Measurements from ENCODE around the gene PNPO.

The PNPO gene

GRCh38 chr17:47966079-47966519, 24.7 kb downstream of the PNPO start:
- Histone ChIP-seq H3K27ac (no peak overlapping the region), H3K4me1 (peaks cover 0 to 6% (median 4%) of the 10 kb centered on the region in 4 donors), H3K4me3 (no peak overlapping the region), H3K27me3 (no peaks in the 10 kb centered on the region), H3K9me3 (no peaks in the 10 kb centered on the region), H3K36me3 (no peaks in the 10 kb centered on the region)
- TF ChIP-seq, protein P1, sequence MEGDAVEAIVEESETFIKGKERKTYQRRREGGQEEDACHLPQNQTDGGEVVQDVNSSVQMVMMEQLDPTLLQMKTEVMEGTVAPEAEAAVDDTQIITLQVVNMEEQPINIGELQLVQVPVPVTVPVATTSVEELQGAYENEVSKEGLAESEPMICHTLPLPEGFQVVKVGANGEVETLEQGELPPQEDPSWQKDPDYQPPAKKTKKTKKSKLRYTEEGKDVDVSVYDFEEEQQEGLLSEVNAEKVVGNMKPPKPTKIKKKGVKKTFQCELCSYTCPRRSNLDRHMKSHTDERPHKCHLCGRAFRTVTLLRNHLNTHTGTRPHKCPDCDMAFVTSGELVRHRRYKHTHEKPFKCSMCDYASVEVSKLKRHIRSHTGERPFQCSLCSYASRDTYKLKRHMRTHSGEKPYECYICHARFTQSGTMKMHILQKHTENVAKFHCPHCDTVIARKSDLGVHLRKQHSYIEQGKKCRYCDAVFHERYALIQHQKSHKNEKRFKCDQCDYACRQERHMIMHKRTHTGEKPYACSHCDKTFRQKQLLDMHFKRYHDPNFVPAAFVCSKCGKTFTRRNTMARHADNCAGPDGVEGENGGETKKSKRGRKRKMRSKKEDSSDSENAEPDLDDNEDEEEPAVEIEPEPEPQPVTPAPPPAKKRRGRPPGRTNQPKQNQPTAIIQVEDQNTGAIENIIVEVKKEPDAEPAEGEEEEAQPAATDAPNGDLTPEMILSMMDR (IDR thresholded peaks at IDR 0.05), result no peak
- intact Hi-C loops (cut with DNase I; ENCODE audit: low total_unique reads), result loop anchor here (10.0 kb wide), 1 partner anchor 81 kb away; no protein-coding TSS in a partner anchor
- no peak for DNase-seq

DNA sequence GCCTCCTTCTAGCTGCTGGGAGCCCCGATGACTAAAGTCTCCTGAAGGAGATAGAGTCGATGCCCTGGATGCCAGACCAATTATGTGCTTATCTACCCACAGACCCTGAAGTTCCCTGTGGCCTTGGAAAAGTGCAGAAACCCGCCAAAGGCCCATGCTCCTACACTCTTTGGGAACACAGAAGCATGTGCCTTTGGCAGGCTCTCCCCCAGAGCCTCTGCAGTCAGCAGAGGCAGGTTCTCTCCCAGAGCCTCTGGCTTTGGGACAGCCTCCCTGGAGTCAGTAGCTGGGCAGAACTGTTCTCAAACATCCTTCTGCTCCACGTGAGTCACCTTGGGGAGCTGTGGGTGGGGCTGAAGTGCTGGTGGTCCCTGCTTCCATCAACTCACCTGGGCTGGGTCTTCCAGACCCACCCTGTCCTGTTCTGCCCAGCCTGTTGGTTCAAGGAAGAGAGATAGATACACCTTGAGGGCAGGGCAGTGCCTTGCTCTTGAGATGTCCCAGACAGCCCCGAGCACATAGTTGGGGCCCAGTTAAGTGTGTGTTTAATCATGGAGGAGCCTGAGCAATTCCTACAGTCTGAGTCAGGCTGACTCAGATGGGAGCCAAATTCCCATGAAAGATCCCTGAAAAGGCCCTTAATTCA, 26.4 kb downstream of the PNPO start:
- no peak overlapping the region for H3K4me3 ChIP-seq
- H3K4me1 ChIP-seq, result peaks cover 0 to 20% (median 15%) of the 10 kb centered on the region in 4 donors
- H3K27me3 ChIP-seq, result no peaks in the 10 kb centered on the region
- intact Hi-C loops (cut with DNase I; ENCODE audit: low total_unique reads), result loop anchor here (10.0 kb wide), 1 partner anchor 83 kb away; no protein-coding TSS in a partner anchor
- no peaks in the 10 kb centered on the region for H3K36me3 ChIP-seq
- DNase-seq, result no peak
- no peaks in the 10 kb centered on the region for H3K9me3 ChIP-seq
- H3K27ac ChIP-seq, result no peak overlapping the region
- TF ChIP-seq, protein P1 (IDR thresholded peaks at IDR 0.05), result no peak

DNA sequence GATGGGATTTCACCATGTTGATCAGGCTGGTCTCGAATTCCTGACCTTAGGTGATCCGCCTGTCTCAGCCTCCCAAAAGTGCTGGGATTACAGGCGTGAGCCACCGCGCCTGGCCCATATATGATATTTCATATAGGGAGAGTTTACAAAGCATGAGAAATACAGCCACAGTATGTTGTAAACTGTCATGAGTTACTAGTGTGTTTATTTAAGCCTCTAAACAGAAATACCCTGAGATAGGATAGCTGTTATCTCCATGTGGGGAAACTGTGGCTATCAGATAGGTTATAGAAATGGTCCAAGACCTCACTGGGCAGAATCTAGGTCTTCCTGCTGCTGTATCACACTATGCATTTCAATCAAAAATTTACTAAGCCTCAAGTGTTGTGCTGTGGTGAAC, 27.5 kb downstream of the PNPO start:
- DNase-seq, result no peak
- Histone ChIP-seq H3K36me3 (peaks cover under 1 to 6% (median 6%) of the 10 kb centered on the region in 3 donors), H3K27ac (no peak overlapping the region), H3K9me3 (no peaks in the 10 kb centered on the region), H3K27me3 (no peaks in the 10 kb centered on the region), H3K4me1 (peaks cover 0 to 21% (median 15%) of the 10 kb centered on the region in 4 donors), H3K4me3 (no peak overlapping the region)
- intact Hi-C loops (cut with DNase I; ENCODE audit: low total_unique reads), result loop anchor here (10.0 kb wide), 1 partner anchor 84 kb away; no protein-coding TSS in a partner anchor
- TF ChIP-seq, protein P1 (IDR thresholded peaks at IDR 0.05), result no peak

DNA sequence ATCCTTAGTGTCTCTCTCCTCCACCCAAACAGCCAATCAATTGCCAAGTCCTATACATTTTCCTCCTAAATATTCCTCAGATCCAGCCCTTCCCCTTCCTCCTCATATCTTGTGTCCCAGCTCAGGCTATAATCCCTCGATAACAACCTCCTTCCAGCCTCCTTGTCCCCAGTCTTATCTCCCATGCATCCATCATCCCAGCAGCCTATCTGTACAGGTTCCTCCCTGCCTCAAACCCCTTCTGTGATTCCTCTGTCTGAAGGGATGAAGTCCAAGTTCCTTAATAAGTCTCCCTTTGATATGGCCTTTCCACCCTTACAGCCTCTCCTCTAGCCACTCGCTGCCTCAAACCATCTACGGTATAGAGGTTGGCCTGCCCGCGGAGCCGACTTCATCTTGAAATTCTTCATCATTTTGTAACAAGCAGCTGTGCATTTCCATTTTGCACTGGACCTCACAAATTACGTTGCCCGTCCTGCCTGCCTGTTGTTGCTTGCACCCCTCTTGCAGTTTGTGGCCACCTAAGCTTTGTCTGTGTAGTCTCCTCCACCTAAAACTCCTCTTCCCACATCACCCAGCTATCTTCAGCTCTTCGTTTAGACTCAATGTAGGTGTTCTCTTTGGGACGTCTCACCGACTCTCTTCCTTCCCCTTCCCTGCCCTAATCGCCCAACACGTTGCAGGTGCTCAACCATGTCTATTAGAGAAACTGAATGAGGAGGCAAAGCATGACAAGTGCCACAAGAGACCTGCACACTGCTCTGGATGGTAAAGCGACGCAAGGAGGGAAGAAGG, 28.8 kb downstream of the PNPO start:
- Histone ChIP-seq H3K36me3 (peaks cover 9 to 19% (median 19%) of the 10 kb centered on the region in 3 donors), H3K4me3 (peak overlapping the region; percentile 29 to 100), H3K27ac (peak overlapping the region in 1 of 2 donors; percentile 31), H3K27me3 (no peaks in the 10 kb centered on the region), H3K9me3 (no peaks in the 10 kb centered on the region), H3K4me1 (peaks cover 0 to 21% (median 15%) of the 10 kb centered on the region in 4 donors)
- intact Hi-C loops (cut with DNase I; ENCODE audit: low total_unique reads), result loop anchor here (2.0 to 10.0 kb wide), 3 partner anchors 57 to 128 kb away; partner anchors contain the start of gene SCRN2
- TF ChIP-seq, protein P1 (IDR thresholded peaks at IDR 0.05), result no peak
- DNase-seq, result no peak

DNA sequence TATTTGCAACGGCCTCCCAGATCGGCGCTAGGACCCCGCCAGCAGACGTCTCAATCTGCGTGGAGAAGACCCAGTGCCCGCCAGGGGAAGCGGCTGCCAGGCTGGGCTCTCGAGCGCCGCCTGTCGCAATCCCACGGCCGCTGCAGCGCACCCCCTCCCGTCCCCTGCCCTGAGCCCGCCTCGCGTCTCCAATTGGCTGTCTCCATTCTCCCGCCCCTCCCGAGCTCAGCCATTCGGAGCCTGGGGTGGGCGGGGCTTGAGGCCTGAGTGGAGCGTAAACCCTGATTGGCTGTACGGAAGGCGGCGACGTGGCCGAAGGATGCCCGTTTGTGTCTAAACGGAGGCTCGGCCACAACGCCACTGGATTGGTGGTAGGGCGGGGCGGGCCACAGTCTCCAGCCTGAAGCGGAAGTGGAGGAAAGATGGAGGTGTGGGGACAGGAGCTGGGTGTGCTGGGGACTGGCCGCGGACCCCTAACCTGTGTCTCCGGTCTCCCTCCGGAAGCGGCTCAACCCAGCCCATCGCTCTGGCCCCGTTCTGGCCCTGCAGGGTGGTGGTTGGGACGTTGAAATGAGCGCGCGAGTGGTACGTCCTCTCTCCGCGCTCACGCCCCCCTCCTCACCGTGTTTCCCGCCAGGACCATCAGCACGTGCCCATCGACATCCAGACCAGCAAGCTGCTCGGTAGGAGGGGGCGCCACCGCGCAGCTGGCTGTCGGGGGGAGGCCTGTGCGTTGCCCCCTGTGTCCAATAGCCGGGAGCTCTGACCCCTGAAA, 29.5 kb downstream of the PNPO start, which contains the start of gene CDK5RAP3:
Gene CDK5RAP3 (plus strand): TSS at position 389 of the 775 bp plus-strand sequence. CDS start 34 bp downstream, at position 423.
- intact Hi-C loops (cut with DNase I; ENCODE audit: low total_unique reads), result loop anchor here (2.0 to 5.0 kb wide), 2 partner anchors 58 to 129 kb away; partner anchors contain the start of gene SCRN2
- peak within 1 kb of the TSS; percentile 88 to 93 for H3K27ac ChIP-seq
- no peaks in the 10 kb centered on the region for H3K9me3 ChIP-seq
- H3K4me1 ChIP-seq, result peaks cover 0 to 21% (median 15%) of the 10 kb centered on the region in 4 donors
- peaks cover 9 to 27% (median 27%) of the 10 kb centered on the region in 3 donors for H3K36me3 ChIP-seq
- DNase-seq, result peak; percentile 100
- peak within 1 kb of the TSS; percentile 89 to 100 for H3K4me3 ChIP-seq
- TF ChIP-seq, protein P1 (IDR thresholded peaks at IDR 0.05), result peak; percentile 98
- no peaks in the 10 kb centered on the region for H3K27me3 ChIP-seq

Data from tibial artery (tissue), 4 donors.